ENCODE measurements around the gene FARP2.

The FARP2 gene

DNA sequence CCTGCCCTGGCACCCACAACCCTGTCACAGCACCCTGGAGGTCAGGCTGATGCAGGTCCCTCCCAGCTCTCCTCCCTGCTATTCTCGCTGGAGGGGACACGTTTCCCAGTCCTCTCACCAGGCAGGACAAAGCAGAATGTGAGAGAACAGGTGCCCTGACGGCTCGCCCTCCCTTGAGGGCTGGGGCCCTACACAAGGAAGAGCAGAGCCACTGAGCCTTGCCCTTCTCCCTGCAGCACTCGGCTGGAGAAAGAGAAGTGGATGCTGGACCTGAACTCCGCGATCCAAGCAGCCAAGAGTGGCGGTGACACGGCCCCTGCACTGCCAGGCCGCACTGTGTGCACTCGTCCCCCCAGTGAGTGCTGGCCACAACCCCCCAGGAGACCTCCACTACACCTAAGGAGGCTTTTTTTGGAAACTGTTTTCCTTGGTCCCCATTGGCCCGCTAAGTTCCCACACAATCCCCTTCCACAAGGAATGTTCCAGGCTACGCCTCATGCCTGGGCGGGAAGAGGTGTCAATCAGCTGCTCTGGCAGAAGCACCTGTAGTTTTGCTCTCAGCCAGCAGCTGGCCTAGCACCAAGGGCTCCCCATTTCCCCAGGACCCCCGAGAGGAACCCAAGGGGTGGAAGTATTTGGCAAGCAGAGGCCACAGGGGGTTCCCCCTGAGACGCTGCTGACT is 134.9 kb downstream of the FARP2 start:
- no peak for DNase-seq

DNA sequence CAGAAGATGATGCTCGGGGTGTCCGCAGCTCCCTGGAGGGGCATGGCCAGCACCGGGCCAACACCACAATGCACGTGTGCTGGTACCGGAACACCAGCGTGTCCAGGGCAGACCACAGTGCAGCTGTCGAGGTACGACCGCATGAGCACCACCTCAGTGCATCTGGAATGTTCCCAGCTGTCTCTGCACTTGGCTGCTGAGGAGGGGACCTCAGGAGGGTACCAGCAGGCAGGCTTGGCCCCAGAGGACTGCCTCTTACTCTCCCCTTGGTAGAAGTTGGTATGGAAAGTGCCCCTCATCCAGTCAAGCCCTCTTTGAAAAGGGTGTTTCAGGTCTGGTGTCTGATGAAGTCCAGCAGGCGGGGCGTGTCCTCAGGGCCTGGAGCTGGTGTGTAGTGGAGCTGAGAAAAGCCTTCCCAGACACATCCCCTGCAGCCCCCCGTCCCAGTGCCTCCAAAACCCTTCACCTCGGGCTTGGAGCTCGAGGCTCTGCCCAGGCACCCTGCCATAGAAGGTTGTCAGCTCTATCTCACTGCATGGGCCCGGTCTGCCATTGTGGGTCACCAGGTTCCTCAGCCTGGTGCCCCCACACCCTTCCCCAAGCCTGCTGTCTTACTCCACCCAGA is 135.6 kb downstream of the FARP2 start:
- no peak for DNase-seq

DNA sequence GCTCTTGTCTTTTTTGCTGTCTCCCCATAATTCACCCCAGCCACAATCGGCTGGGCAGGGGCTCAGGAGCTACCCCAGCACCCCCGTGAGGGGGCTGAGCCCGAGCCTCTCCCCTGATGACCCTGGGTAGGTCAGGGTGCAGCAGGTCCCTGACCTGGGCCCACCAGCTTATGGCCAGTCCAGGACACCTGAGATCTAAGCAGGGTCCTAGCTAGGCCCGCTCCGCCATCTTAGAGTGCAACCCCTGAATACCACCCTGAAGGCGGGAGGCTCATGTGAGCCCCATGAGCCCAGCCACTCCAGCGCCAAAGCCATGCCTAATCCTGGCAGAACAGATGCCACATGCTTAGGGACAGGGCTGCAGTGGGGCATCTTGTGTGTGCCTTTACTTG is 136.1 kb downstream of the FARP2 start:
- DNase-seq, result no peak

DNA sequence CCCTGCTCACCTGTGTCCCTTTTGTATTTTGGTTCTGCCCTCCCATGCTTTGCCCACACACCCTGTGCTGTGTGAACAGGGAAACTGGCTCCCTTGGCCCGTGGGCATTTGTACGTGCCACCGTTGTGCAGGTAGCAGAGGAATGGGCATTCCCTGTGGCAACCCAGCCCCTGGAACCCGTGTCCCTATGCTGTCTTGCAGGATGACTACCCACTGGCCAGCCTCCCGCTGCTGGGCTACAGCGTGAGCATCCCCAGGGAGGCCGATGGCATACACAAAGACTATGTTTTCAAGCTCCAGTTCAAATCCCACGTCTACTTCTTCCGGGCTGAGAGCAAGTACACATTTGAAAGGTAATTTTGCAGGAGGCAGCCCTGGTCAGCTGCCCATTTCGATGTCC is 137.0 kb downstream of the FARP2 start:
- DNase-seq, result no peak

DNA sequence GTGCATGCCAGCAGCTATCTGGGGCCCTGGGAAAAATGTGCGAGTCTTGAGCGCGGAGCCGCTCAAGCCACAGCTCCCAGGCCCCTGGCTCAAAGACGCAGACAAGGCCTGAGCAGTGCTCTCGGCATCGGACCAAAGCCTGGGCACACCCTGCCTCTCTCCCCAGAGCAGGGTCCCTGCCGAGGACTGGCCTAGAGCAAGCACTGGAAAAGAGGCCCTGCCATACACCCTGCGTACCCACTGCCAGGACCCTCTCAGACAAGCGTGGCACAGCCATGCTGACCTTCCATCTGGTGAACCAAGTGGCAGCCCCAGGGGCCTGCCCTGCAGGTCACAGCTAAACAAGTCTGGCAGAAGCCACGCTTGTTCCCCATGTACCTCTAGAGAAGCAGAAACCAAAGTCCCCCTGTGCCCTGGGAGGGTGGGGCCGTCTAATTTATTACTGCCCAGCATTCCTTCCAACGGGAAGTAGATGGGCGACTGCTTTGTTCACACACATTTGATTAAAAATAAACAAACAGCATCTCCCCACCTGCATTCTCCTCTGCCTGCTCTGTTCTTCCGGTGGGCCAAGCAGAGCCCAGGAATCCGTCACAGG is 138.3 kb downstream of the FARP2 start:
- no peak for DNase-seq

DNA sequence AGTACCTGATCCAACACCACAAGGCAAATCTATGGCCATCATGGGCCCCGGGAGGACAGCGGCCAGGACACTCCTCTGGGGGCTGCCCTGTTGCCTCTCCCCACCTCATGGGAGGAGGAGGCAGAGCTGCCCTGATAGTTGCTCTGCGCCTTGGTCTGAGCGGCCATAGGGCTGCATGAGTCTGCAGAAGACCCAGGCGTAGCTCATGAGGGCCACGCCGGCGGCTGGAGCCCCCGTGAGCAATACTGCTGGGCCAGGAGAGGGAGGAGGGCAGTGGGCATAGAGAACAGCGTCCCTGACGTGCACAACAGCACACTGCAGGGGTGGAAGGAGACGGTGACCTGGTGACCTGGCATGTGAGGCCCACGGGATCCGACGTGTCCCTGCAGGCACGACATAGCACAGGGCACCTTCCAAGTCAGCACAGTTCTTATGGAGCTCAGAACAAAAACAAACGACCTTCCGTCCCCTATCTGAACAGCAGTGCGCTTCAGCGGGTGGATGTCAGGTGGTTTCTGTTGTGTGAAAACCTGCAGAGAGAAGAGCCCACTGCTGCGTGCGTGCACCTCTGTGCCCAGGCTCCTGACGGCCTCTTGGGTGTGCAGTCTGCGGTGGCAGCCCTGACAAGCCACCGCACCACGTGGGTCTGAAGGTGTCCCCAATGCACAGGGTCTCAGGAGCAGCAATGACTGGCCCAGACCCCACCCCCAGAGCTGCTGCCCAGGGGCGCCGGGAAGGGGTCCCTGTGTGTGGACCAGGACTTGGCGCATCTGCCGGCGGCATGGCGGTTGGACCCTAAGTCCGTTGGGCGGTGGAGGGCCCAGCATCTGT is 139.3 kb downstream of the FARP2 start:
- no peak for DNase-seq

DNA sequence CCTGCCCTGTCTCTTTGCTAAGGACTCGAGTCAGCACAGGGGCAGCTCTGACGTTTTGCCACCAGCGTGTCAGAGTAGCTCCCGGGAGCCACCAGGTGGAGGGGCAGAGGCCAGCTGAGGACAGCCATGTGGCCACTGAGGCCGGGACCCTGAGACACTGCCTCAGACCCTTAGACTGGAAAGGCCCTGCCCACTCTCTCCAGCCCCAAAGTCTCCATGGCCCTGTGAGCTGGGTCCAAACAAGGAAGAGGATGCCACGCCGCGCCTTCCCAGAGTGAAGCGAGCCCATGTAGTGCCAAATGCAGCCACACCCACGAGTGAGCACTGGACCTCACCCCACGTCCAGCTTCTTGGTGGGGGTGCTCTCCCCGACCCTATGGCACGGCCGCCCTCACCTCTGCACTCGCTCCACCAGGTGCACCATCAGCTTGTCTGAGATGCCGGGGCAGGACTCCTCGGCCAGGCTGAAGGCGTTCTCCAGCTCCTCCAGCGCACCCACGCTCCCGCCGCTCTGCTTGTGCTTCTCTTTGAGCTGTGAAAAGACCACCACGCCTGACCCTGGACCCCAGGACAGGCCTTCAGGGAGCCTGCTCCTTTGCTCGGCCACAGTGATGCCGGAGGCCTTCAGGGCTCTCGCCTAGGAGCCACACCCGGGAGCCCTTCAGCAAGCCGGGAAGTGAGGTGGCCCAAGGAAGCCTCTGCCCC is 140.1 kb downstream of the FARP2 start:
- no peak for DNase-seq

DNA sequence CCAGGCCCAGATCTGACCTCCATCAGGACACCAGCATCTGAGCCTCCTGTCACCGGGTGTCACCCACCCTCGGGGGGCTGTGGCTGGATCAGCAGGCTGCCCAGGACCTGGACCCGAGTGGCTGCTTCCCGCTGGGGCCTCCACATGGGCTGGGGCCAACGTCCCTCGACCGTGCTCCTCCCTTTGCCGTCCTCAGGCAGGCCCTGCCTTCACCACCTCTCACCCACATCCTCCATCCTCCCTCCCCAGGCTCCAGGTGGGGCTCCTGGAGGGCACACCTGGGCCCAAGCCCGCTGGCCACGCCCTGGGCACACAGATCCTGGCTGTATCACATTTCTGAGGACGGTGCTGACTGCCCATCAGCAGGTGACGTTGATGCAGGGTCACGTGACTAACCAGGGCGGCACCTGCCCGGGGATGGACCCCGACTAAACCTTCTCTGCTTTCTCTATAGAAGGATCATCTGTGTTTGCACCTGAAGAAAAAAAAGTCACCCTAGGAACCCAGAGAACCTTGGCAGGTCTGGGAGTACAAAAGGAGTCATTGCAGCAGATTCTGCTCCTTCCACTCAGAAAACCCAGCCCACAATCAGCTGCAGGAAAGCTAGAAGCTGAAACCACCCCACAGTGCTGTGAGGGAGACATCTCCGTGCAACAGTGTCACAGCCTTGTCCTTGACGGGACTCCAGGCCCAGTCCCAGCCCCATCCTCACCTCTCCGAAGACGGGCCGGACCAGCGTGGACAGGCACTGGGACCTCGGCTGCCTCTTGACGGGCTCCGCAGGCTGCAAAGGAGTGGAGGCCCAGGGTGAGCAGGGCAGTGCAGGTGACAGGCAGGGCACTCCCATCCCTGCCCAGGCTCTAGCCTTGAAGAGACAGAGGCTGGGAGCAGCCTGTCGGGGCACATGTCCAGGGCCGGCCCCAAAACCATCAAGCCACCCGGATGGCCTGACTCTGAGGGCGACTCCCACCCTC is 141.1 kb downstream of the FARP2 start:
- DNase-seq, result no peak

DNA sequence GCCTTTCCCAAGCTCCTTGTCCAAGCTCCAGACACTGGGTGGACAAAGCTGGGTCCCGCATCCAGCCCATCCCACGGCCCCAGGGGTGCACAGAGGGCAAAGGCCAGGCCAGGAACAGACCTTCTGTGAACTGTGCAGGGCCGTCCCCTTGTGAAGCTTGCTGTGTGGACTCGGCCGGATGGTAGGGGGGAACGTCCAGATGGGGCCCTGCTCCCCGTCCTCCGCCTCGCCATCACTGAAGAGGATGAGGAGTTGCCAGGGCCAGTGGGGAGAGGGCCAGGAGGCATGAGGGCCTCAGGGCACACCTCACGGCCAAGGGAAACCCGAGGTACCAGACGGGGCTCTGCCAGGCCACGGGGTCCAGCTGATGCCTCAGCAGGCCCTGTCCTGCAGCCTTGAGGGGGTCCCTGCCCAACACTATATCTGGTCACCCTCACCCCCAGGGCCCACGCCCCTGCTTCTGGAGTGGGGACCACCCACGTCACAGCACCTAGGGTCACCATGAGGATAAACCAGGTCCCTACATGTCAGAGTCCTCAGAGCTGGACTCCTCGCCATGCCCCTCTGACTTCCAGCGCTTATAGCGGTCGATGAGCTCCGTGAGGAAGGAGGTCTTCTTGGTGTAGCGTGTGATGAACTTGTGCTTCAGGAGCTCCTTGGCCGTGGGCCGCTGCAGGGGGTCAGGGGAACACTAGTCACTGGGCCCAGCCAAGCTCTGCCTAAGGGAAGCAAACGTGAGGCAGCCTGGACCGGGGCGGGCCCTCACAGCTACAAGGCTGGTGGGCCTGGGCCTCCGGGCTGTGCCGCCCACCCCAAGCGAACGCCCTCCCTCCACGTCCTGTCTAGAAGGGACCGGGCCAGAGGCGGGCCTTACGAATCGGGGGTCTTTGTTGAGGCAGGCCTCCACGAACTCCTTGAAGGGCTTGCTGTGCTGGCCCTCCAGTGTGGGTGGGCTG is 142.3 kb downstream of the FARP2 start:
- no peak for DNase-seq

DNA sequence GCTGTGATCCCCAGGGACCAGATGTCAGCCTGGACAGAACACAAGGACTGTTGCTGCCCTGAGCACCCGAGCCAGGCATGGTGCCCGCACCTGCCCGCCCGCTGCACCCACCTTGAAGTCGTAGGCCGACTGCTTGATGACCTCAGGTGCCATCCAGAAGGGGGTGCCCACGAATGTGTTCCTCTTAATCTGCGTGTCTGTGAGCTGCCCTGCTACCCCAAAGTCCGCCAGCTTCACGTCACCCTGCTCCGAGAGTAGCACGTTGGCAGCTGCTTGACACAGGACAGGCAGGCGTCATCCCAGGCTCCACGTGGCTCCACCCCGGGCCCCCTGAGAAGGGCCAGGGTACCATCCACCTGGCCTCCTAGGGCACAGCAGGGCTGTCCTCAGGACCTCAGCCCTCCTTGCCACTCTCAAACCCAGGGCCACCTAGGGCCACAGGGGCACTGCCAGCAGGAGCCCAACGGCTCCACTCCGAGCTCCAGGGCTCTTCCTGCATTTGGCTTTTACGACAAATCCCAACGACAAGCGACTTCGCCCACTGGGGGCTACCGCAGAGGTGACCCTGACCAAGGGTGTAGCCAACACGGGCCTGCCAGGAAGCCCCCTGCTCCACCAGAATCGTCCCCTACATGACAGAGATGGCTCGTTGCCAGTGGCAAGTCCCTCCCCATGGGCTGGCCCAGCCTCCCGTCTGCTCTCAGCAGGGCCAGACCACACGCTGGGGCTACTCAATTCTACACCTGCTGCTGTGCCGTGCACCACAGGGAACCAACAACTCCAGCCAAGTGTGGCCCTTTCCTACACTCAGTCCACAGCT is 143.3 kb downstream of the FARP2 start:
- no peak for DNase-seq

DNA sequence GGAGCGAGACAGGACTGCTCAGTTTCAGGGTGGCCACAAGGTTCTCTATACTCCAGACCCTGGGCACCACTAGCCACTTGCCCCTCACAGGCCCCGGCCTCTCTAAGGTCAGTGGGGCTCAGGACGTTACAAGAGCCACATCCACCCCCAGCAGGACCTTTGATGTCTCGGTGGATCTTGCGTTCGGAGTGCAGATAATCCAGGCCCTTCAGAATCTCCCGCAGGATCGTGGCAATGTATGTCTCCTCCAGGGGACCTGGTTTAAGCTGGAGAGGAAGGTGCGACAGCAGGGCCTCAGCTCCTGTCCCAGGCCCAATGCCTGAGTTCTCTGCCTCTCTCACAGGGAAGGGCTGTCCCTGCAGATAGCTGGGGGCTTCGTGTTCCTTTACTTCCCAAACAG is 143.9 kb downstream of the FARP2 start:
- no peak for DNase-seq

DNA sequence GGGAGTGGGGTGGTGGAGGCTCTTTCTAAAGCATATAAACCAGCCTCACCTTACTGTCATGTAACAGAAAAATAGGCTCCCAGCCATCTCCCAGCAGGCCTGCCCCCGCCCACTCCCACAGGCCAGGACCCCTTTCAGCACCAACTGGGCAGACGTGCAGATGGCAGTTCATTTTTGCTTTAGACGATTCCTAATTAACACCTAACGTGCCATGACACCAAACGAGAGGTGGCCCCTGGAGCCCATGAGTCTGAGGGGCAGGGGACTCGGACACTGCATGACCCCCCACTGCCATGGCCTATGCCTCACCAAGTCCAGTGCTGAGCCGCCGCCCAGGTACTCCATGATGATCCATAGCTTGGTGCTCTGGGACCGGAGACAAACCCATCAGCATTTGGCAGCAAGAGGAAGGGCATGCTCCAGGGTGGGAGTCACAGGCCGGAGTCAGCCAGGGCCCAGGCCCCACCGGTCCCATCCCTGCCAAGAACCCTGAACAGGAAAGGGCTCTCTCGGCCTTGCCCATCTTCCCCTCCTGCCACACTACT is 144.4 kb downstream of the FARP2 start:
- no peak for DNase-seq

DNA sequence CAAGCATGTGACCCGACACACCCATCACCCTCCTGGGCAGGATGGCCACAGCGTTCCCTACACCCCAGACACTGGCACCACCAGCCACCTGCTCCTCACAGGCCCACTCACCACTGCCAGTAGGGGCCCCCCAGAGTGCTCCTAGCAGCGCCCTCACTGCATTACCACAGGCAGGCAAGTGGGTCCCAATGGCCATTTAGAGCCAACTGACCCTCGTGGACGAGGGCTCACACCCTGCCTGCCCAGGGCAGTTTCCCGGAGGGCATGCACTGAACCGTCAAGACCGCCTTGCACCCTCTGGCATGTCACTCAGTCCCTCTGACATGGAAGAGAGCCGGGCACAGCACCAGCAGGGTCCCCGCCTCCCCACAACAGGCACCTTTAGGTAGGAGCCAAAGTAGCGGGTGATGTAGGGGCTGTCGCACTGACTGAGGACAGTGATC is 145.0 kb downstream of the FARP2 start:
- no peak for DNase-seq

DNA sequence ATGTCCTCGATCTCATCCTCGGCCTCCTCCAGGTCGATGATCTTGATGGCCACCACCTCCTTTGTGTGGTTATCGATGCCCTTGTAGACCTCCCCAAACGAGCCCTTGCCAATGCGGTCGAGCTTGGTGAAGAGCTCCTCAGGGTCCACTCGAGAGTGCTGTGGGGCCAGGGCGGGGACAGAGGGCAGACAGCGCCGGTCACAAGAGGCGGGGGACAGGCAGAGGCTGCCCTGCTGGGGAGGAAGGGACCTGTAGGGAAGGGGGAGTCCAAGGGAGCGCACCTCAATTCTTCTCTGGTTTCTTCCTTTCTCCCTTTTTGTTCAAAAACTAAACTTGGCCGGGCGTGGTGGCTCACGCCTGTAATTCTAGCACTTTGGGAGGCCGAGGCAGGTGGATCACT is 145.5 kb downstream of the FARP2 start:
- DNase-seq, result no peak

DNA sequence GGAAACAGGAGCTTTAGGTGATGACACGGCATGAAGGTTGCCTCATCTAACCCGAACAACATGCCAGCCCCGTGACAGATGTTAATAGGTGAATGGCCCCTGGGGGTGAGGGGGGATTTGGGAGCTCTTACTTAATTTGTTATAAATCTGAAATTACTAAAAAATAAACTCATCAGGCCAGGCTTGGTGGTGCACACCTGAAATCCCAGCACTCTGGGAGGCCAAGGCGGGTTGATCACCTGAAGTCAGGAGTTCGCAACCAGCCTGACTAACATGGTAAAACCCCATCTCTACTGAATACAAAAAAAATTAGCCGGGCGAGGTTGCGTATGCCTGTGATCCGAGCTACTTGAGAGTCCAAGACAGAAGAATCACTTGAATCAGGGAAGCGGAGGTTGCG is 146.2 kb downstream of the FARP2 start:
- no peak for DNase-seq

DNA sequence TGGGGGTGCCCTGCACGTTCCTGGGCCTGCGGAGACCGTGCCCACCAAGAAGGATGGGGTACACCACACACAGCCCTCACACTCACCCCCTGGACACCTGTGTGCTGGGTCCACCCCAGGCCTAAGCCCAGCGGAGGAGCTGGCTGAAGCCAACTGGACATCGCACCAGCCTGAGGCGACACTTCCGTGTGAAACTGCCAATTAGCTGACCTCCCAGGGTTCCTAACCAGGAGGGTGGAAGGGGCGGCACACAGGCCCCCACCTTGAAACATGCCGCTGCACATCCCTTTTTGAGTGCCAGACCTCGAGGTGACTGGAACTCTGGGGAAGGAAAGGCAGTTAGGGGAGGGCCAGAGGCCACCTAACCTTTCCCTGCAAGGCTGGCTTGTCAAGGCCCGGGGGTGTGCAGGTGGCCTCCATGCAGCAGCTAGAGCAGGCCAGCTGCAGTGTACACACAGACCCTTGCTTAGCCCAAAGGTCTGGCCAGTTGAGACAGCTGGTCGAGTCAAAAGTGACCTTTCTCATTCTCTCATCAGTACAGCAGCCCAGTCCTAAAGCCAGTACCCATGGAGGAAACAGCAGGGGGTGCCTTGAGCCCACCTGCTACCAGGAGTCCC is 147.8 kb downstream of the FARP2 start:
- DNase-seq, result no peak

DNA sequence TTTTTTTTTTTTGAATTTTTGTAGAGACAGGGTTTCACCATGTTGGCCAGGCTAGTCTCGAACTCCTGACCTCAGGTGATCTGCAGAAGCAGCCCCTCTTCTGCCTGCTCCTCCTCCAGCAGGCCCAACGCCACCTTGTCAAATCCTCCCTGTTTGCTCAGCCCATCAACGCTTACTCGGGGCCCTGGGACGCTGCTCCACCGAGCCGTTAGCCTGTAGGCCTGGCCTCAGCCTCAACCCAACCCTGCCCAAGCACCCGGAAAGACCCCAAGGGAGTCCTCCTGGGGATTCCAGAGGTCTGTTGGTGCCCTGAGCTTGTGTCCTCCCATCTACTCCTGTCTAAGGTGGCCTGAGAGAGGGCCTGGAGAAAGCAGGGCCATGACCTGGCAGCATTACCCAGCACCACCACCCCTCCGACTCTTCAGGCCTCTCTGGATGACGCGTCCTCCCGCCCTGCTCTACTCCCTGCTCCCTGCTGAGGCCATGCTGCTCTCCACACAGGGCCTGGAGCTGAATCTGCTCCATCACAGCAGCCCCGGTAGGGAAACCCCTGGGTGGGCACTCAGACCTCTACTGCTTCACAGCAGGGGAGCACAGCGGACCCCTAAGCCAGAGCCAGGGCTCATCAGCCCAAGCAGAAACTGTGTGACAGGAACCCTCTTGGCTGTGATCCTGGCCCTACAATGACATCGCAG is 149.1 kb downstream of the FARP2 start:
- DNase-seq, result no peak

DNA sequence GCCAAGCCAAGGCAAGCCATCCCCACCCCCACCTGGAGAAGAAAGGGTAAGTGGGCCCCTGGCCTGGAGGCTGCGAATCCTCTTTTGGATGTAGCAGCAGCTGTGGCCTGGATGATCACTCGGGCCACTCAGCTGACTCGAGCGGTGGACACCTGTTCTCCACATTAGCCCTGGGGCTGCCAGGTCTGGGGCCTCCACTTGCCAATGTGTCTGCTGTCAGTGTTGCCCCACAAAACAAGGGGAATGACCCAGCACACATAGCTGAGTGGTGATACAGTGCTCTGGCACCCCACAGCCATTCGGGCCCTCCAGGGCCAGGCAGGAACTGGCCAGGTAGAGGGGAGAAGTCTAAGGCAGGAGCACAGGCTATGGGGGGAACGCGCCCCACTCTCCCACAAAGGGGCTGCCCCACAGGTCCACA is 149.7 kb downstream of the FARP2 start:
- no peak for DNase-seq
